Bronchial epithelial cell (primary cell): Measurements from ENCODE around the gene UTP4. TPM values are rescaled to one million over a fixed set of nuclear protein-coding genes. Genes with fewer than 3 reads are reported as not detected.

Source experiments
- DNase-seq: peaks from one replicate; pipeline ENCODE4 v3.0.0-alpha.2; 2010; ENCODE audit warnings: low read depth
- FAIRE-seq: peaks from 2 replicates; lab custom pipeline; 2011; peaks lifted over from hg19 to GRCh38; lab: Jason Lieb, UNC
- H3K27me3 ChIP-seq: 2 replicates; pipeline ENCODE4 v1.5.1; 2011; ENCODE audit warnings: low read length; ENCODE audit not compliant: control insufficient read depth, insufficient read depth
- H3K36me3 ChIP-seq: 2 replicates; pipeline ENCODE4 v1.5.1; 2011; ENCODE audit warnings: low read length; ENCODE audit not compliant: control insufficient read depth, insufficient read depth
- H3K4me3 ChIP-seq: 2 replicates; pipeline ENCODE4 v1.5.1; 2011; ENCODE audit warnings: mild to moderate bottlenecking, low read depth, low read length, control low read depth
- total RNA-seq: library from RNA; depleted of rRNA; stranded (reverse); fragments of >200 nt; gene quantifications from 2 replicates; pipeline ENCODE4 v1.2.1, GENCODE V29; 2014
- TF ChIP-seq, protein P1 (sequence below): IDR thresholded peaks from 2 replicates; pipeline ENCODE4 v1.5.1; 2011; ENCODE audit warnings: mild to moderate bottlenecking, moderate library complexity, low read length, control low read depth, inconsistent platforms; ENCODE audit not compliant: insufficient read depth, severe bottlenecking

The UTP4 gene
- total RNA-seq, 1 donor from 2014 or later, result 21.9 TPM

DNA sequence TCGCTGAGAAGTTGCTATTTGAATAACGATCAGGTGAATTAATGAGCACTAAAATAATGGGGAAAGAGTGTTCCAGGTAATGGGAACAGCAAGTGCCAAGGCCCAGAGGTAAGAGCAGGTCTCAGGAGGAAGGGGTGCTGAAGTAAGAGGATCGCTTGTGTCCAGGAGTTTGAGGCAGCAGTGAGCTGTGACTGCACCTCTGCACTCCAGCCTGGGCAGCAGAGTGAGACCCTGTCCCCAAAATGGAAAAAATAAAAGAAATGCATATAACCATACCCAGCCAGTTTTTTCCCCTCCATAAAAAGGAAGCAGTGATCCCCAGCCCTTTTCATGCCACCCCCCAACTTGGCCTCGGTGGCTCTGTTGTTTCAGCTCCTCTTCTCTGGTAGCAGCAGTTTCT, 43.8 kb upstream of the UTP4 start:
- TF ChIP-seq, protein P1, sequence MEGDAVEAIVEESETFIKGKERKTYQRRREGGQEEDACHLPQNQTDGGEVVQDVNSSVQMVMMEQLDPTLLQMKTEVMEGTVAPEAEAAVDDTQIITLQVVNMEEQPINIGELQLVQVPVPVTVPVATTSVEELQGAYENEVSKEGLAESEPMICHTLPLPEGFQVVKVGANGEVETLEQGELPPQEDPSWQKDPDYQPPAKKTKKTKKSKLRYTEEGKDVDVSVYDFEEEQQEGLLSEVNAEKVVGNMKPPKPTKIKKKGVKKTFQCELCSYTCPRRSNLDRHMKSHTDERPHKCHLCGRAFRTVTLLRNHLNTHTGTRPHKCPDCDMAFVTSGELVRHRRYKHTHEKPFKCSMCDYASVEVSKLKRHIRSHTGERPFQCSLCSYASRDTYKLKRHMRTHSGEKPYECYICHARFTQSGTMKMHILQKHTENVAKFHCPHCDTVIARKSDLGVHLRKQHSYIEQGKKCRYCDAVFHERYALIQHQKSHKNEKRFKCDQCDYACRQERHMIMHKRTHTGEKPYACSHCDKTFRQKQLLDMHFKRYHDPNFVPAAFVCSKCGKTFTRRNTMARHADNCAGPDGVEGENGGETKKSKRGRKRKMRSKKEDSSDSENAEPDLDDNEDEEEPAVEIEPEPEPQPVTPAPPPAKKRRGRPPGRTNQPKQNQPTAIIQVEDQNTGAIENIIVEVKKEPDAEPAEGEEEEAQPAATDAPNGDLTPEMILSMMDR, result no peak
- no peak for FAIRE-seq
- Histone ChIP-seq H3K27me3 (no peaks in the 10 kb centered on the region), H3K4me3 (no peak overlapping the region), H3K36me3 (no peaks in the 10 kb centered on the region)
- no peak for DNase-seq

- Histone ChIP-seq H3K27me3 (no peaks in the 10 kb centered on the region), H3K36me3 (no peaks in the 10 kb centered on the region), H3K4me3 (no peak overlapping the region)
- peak; percentile 74 for DNase-seq
- TF ChIP-seq, protein P1, result peak; percentile 13
- no peak for FAIRE-seq
Observed at GRCh38 chr16:69089091-69089910, 43.1 kb upstream of the UTP4 start.

DNA sequence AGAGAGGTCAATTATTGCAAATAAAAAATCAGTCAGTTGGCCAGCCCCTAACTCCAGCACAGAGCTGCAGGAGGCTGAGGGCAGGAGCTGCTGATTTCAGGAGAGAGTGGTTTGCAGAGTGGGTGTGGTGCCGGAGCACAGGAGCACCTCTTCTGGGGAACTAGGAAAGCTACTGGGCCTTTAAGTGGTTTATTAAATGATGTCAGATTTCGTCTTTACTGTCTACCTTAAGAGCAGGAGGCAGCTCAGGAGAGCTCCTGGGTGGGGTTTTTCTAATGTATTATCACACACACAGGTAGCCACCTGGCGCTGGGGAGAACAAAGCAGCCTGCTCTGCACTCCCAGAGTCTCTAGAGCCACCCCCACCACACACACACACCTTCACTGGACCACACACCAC, 38.5 kb upstream of the UTP4 start:
- H3K36me3 ChIP-seq, result no peaks in the 10 kb centered on the region
- DNase-seq (no peak), FAIRE-seq (no peak)
- no peaks in the 10 kb centered on the region for H3K27me3 ChIP-seq
- no peak overlapping the region for H3K4me3 ChIP-seq
- TF ChIP-seq, protein P1, result no peak

- FAIRE-seq, result no peak
Observed at GRCh38 chr16:69094501-69094900, 37.9 kb upstream of the UTP4 start.

DNA sequence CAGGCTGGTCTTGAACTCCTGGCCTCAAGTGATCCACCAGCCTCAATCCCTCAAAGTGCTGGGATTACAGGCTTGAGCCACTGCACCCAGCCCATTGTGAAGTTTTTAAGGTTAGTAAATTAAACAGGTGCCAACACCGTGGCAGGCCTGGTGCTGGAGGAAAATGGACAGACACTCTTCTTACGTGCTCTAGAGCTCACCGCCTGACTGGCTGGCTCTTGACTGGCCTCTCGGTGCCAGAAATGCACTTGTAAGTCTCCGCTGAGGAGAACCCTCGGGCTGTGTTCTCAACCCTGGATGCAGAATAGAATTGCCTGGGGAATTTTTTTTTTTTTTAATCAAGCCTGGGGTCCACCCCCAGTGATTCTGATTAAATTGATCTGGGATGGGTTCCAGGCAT, 37.3 kb upstream of the UTP4 start:
- FAIRE-seq (no peak), DNase-seq (no peak)
- no peaks in the 10 kb centered on the region for H3K36me3 ChIP-seq
- no peaks in the 10 kb centered on the region for H3K27me3 ChIP-seq
- H3K4me3 ChIP-seq, result no peak overlapping the region
- TF ChIP-seq, protein P1, result no peak

More at GRCh38 chr16:69094501-69094900, 37.9 kb upstream of the UTP4 start:
- Histone ChIP-seq H3K4me3 (no peak overlapping the region), H3K27me3 (no peaks in the 10 kb centered on the region), H3K36me3 (no peaks in the 10 kb centered on the region)
- DNase-seq, result no peak
- TF ChIP-seq, protein P1, result no peak
